HEK293 (cell line): ENCODE measurements around the gene CDH22.

Experiments
- CTCF ChIA-PET: fragments of 350-600 bp; formaldehyde crosslinking; extraction: SDS; loops from one replicate; lab custom pipeline; 2021; ENCODE audit warnings: antibody characterized with exemption; lab: Yijun Ruan, JAX
- POLR2A ChIA-PET: fragments of 300-600 bp; formaldehyde crosslinking; extraction: SDS; loops from one replicate; lab custom pipeline; 2020; ENCODE audit warnings: antibody characterized with exemption, inconsistent platforms; lab: Yijun Ruan, JAX
- H3K27ac ChIP-seq: fragments of 200-500 bp; sonication (Bioruptor generic); 2 replicates; pipeline ENCODE4 v1.5.1; 2014; ENCODE audit warnings: low read depth, low read length, control low read depth, inconsistent platforms; ENCODE audit errors: extremely low read depth
- H3K36me3 ChIP-seq, 2 experiments: fragments of 200-500 bp in 1 of 2; sonication (Bioruptor generic) in 1 of 2; 1 replicate in 1 of 2; 2 replicates in 1 of 2; pipeline ENCODE4 v1.5.1; 2014 to 2017; ENCODE audit warnings: inconsistent platforms in 2 of 2, low read length in 2 of 2; ENCODE audit not compliant: control insufficient read depth in 2 of 2, insufficient read depth in 1 of 2
- H3K4me1 ChIP-seq: fragments of 200-500 bp; sonication (Bioruptor generic); 2 replicates; pipeline ENCODE4 v1.5.1; 2014; ENCODE audit warnings: mild to moderate bottlenecking, low read length, inconsistent platforms; ENCODE audit not compliant: control insufficient read depth, insufficient read depth
- H3K4me3 ChIP-seq: 2 replicates; pipeline ENCODE4 v1.5.1; 2011; ENCODE audit warnings: low read depth, mild to moderate bottlenecking, control low read depth, low read length, moderate library complexity
- H3K9me3 ChIP-seq: fragments of 200-500 bp; sonication (Bioruptor generic); 2 replicates; pipeline ENCODE4 v1.5.1; 2014; ENCODE audit warnings: low read depth, low read length, inconsistent platforms; ENCODE audit not compliant: control insufficient read depth, insufficient read depth
- IKZF3 ChIP-seq: fragments of 450-650 bp; IDR thresholded peaks from 2 replicates; pipeline ENCODE4 v1.5.0; 2018; ENCODE audit warnings: missing biosample characterization, mild to moderate bottlenecking, missing genetic modification characterization, moderate library complexity
- MZF1 ChIP-seq: fragments of 450-650 bp; formaldehyde crosslinking; IDR thresholded peaks from 2 replicates; pipeline ENCODE4 v1.5.1; 2017; ENCODE audit warnings: missing biosample characterization, missing genetic modification characterization, borderline replicate concordance
- YY2 ChIP-seq: fragments of 450-650 bp; formaldehyde crosslinking; IDR thresholded peaks from 2 replicates; pipeline ENCODE4 v1.5.1; 2016; ENCODE audit warnings: missing biosample characterization, missing genetic modification characterization
- ZIC2 ChIP-seq: fragments of 450-650 bp; formaldehyde crosslinking; IDR thresholded peaks from 2 replicates; pipeline ENCODE4 v1.5.1; 2016; ENCODE audit warnings: missing biosample characterization, missing genetic modification characterization
- ZNF146 ChIP-seq: fragments of 450-650 bp; formaldehyde crosslinking; IDR thresholded peaks from 2 replicates; pipeline ENCODE4 v1.5.1; 2016; ENCODE audit warnings: missing biosample characterization, missing genetic modification characterization
- ZNF155 ChIP-seq: fragments of 450-650 bp; formaldehyde crosslinking; IDR thresholded peaks from 2 replicates; pipeline ENCODE4 v1.5.1; 2016; ENCODE audit warnings: missing biosample characterization, missing genetic modification characterization
- ZNF16 ChIP-seq: fragments of 450-650 bp; formaldehyde crosslinking; IDR thresholded peaks from 2 replicates; pipeline ENCODE4 v1.5.1; 2016; ENCODE audit warnings: low read depth, missing biosample characterization, missing genetic modification characterization
- ZNF248 ChIP-seq: fragments of 450-650 bp; formaldehyde crosslinking; IDR thresholded peaks from 2 replicates; pipeline ENCODE4 v1.5.1; 2017; ENCODE audit warnings: missing biosample characterization, missing genetic modification characterization
- ZNF266 ChIP-seq: fragments of 450-650 bp; formaldehyde crosslinking; IDR thresholded peaks from 2 replicates; pipeline ENCODE4 v1.5.1; 2016; ENCODE audit warnings: missing biosample characterization, missing genetic modification characterization, low read depth
- ZNF354C ChIP-seq: fragments of 450-650 bp; formaldehyde crosslinking; IDR thresholded peaks from 2 replicates; pipeline ENCODE4 v1.5.1; 2016; ENCODE audit warnings: missing biosample characterization, missing genetic modification characterization, low read depth, borderline replicate concordance
- ZNF404 ChIP-seq: fragments of 450-650 bp; formaldehyde crosslinking; IDR thresholded peaks from 2 replicates; pipeline ENCODE4 v1.5.1; 2017; ENCODE audit warnings: missing biosample characterization, missing genetic modification characterization
- ZNF473 ChIP-seq: fragments of 450-650 bp; formaldehyde crosslinking; IDR thresholded peaks from 2 replicates; pipeline ENCODE4 v1.5.1; 2017; ENCODE audit warnings: missing biosample characterization, missing genetic modification characterization
- ZNF514 ChIP-seq: fragments of 450-650 bp; formaldehyde crosslinking; IDR thresholded peaks from 2 replicates; pipeline ENCODE4 v1.5.1; 2016; ENCODE audit warnings: missing biosample characterization, missing genetic modification characterization
- ZNF555 ChIP-seq: fragments of 450-650 bp; formaldehyde crosslinking; conservative IDR thresholded peaks from 2 replicates; pipeline ENCODE4 v1.5.1; 2017; ENCODE audit warnings: missing biosample characterization, mild to moderate bottlenecking, missing genetic modification characterization, inconsistent platforms
- ZNF561 ChIP-seq: fragments of 450-650 bp; IDR thresholded peaks from 2 replicates; pipeline ENCODE4 v1.5.1; 2018; ENCODE audit warnings: missing biosample characterization, missing genetic modification characterization, borderline replicate concordance
- ZNF677 ChIP-seq: fragments of 450-650 bp; IDR thresholded peaks from 2 replicates; pipeline ENCODE4 v1.5.0; 2018; ENCODE audit warnings: missing biosample characterization, mild to moderate bottlenecking, missing genetic modification characterization, moderate library complexity
- ZNF701 ChIP-seq: fragments of 450-650 bp; formaldehyde crosslinking; IDR thresholded peaks from 2 replicates; pipeline ENCODE4 v1.5.1; 2016; ENCODE audit warnings: missing biosample characterization, missing genetic modification characterization
- ZSCAN16 ChIP-seq: fragments of 450-650 bp; formaldehyde crosslinking; IDR thresholded peaks from 2 replicates; pipeline ENCODE4 v1.5.1; 2016; ENCODE audit warnings: missing biosample characterization, missing genetic modification characterization
- TF ChIP-seq, protein P1 (sequence below): fragments of 450-650 bp; formaldehyde crosslinking; conservative IDR thresholded peaks from 2 replicates; pipeline ENCODE4 v1.5.1; 2016; ENCODE audit warnings: low read depth, missing biosample characterization, missing genetic modification characterization
- TF ChIP-seq, protein P2 (sequence below): fragments of 450-650 bp; formaldehyde crosslinking; IDR thresholded peaks from 2 replicates; pipeline ENCODE4 v1.5.1; 2016; ENCODE audit warnings: missing biosample characterization, missing genetic modification characterization
- TF ChIP-seq, protein P3 (sequence below): fragments of 450-650 bp; formaldehyde crosslinking; IDR thresholded peaks from 2 replicates; pipeline ENCODE4 v1.5.1; 2016; ENCODE audit warnings: missing biosample characterization, missing genetic modification characterization
- TF ChIP-seq, protein P4 (sequence below): fragments of 450-650 bp; formaldehyde crosslinking; IDR thresholded peaks from 2 replicates; pipeline ENCODE4 v1.5.1; 2016; ENCODE audit warnings: missing biosample characterization, missing genetic modification characterization
- TF ChIP-seq, protein P5 (sequence below): fragments of 450-650 bp; formaldehyde crosslinking; IDR thresholded peaks from 2 replicates; pipeline ENCODE4 v1.5.1; 2016; ENCODE audit warnings: missing biosample characterization, missing genetic modification characterization

The CDH22 gene

DNA sequence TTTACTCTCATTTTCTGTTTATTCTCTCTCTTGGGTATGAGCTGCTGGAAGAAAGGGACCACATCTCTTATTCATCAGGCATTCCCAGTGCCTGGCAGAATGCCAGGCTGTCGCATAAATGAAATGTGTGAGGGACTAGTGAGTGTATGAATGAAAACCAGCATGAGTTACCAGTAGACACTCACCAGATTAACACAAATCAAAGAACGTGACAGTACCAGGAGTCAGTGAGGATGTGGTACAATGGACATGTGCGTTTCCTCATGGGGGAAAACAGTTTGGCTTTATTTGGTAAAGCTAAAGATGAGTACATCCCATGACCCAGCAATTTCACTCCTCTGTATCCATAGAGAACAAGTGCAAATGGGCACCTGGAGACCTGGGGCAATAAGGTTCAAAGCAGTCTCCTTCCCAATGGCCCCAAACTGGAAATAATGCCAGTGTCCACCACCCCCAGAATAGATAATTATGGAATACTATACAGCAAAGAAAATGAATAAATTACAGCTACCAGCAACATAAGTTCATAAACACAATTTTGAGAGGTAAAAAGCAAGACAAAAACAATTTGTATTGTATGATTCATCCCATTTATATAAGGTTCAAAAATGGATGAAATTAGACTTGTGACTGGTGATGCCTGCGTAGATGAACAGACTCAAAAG is 93.3 kb downstream of the CDH22 start:
- H3K9me3 ChIP-seq: no peaks in the 10 kb centered on the region
- CTCF ChIA-PET: interaction anchor here (0.6 to 0.8 kb wide), 3 partner anchors 16 to 87 kb away, joined by 4 to 6 read pairs (median 4); no protein-coding TSS in a partner anchor
- H3K4me3 ChIP-seq: no peak overlapping the region
- no peak overlapping the region for H3K27ac ChIP-seq
- H3K36me3 ChIP-seq: no peaks in the 10 kb centered on the region
- TF ChIP-seq, protein P1, sequence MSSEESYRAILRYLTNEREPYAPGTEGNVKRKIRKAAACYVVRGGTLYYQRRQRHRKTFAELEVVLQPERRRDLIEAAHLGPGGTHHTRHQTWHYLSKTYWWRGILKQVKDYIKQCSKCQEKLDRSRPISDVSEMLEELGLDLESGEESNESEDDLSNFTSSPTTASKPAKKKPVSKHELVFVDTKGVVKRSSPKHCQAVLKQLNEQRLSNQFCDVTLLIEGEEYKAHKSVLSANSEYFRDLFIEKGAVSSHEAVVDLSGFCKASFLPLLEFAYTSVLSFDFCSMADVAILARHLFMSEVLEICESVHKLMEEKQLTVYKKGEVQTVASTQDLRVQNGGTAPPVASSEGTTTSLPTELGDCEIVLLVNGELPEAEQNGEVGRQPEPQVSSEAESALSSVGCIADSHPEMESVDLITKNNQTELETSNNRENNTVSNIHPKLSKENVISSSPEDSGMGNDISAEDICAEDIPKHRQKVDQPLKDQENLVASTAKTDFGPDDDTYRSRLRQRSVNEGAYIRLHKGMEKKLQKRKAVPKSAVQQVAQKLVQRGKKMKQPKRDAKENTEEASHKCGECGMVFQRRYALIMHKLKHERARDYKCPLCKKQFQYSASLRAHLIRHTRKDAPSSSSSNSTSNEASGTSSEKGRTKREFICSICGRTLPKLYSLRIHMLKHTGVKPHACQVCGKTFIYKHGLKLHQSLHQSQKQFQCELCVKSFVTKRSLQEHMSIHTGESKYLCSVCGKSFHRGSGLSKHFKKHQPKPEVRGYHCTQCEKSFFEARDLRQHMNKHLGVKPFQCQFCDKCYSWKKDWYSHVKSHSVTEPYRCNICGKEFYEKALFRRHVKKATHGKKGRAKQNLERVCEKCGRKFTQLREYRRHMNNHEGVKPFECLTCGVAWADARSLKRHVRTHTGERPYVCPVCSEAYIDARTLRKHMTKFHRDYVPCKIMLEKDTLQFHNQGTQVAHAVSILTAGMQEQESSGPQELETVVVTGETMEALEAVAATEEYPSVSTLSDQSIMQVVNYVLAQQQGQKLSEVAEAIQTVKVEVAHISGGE (tag by site-specific recombination): no peak
- TF ChIP-seq ZNF473 (tag by site-specific recombination): no peak
- TF ChIP-seq ZNF266 (tag by site-specific recombination): no peak
- TF ChIP-seq, protein P2, sequence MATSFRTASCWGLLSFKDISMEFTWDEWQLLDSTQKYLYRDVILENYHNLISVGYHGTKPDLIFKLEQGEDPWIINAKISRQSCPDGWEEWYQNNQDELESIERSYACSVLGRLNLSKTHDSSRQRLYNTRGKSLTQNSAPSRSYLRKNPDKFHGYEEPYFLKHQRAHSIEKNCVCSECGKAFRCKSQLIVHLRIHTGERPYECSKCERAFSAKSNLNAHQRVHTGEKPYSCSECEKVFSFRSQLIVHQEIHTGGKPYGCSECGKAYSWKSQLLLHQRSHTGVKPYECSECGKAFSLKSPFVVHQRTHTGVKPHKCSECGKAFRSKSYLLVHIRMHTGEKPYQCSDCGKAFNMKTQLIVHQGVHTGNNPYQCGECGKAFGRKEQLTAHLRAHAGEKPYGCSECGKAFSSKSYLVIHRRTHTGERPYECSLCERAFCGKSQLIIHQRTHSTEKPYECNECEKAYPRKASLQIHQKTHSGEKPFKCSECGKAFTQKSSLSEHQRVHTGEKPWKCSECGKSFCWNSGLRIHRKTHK (tag by site-specific recombination): no peak
- TF ChIP-seq YY2: no peak
- TF ChIP-seq ZNF555 (tag by site-specific recombination): no peak
- TF ChIP-seq ZNF701 (tag by site-specific recombination): no peak
- TF ChIP-seq ZNF155: no peak
- peak; percentile 31; the same call in 1 of the 2 replicates for TF ChIP-seq ZIC2 (tag by site-specific recombination)
- TF ChIP-seq ZNF404 (tag by site-specific recombination): no peak
- no peak for TF ChIP-seq ZSCAN16 (tag by site-specific recombination)
- TF ChIP-seq ZNF146: peak; percentile 97
- TF ChIP-seq ZNF248 (tag by site-specific recombination): no peak
- TF ChIP-seq ZNF514 (tag by site-specific recombination): no peak
- no peaks in the 10 kb centered on the region; the same call in 1 of the 2 replicates for H3K4me1 ChIP-seq
- POLR2A ChIA-PET: interaction anchor here (1.4 kb wide), 2 partner anchors 8 to 16 kb away, joined by 5 to 9 read pairs; no protein-coding TSS in a partner anchor

DNA sequence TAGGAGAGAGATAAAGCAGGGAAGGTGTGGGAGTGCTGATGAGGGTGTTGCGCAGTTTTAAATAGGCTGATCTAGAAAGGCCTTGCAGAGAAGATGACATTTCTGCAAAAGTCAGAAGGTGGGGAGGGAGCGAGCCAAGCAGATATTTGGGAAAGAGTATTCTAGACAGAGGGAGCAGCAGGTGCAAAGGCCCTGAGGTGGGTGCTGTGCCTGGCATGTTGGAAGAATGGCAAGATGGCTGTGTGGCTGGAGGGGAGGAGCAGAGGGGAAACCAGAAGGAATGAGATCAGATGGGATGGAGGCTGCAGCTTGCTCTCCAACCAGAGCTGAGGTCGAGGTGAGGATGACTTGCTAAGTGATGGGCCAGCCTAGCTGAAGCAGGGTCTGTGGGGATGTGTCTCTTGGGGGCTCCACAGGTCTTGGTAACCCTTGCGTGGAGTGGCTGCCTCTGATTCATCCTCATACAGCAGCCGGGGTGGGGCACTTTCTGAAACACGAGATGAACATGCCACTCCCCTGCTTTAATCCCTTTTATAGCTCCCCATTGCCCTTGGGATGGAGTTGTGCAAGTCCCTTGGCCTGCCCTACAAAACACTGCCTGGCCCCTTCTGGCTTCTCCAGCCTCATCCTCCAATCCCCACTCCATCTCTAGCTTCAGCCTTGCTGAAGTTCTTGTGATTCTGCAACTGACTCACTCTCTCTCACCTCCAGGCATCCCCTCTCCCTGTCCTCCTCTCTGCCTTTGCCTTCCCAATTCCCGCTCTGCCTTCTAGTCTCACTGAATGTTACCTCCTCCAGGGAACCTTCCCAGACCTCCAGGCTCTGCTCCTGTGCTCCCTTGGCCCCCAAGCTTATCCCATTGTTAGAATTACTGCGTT is 94.1 kb downstream of the CDH22 start:
- ChIA-PET POLR2A (interaction anchor here (0.7 kb wide), 1 partner anchor 192 kb away, joined by 3 read pairs; the partner anchor contains the start of gene ELMO2), CTCF (interaction anchor here (0.6 to 0.7 kb wide), 2 partner anchors 16 to 544 kb away, joined by 3 to 4 read pairs; no protein-coding TSS in a partner anchor)
- Histone ChIP-seq H3K9me3 (no peaks in the 10 kb centered on the region), H3K27ac (no peak overlapping the region), H3K4me3 (no peak overlapping the region), H3K36me3 (no peaks in the 10 kb centered on the region), H3K4me1 (no peaks in the 10 kb centered on the region; the same call in 1 of the 2 replicates)
- TF ChIP-seq, protein P3, sequence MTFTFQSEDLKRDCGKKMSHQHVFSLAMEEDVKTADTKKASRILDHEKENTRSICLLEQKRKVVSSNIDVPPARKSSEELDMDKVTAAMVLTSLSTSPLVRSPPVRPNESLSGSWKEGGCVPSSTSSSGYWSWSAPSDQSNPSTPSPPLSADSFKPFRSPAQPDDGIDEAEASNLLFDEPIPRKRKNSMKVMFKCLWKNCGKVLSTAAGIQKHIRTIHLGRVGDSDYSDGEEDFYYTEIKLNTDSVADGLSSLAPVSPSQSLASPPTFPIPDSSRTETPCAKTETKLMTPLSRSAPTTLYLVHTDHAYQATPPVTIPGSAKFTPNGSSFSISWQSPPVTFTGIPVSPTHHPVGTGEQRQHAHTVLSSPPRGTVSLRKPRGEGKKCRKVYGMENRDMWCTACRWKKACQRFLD (tag by site-specific recombination): no peak
- TF ChIP-seq ZNF677 (tag by site-specific recombination): no peak
- TF ChIP-seq ZNF16 (tag by site-specific recombination): peak; percentile 39; the same call in 1 of the 2 replicates
- TF ChIP-seq, protein P4, sequence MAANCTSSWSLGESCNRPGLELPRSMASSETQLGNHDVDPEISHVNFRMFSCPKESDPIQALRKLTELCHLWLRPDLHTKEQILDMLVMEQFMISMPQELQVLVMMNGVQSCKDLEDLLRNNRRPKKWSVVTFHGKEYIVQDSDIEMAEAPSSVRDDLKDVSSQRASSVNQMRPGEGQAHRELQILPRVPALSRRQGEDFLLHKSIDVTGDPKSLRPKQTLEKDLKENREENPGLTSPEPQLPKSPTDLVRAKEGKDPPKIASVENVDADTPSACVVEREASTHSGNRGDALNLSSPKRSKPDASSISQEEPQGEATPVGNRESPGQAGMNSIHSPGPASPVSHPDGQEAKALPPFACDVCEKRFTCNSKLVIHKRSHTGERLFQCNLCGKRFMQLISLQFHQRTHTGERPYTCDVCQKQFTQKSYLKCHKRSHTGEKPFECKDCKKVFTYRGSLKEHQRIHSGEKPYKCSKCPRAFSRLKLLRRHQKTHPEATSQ (tag by site-specific recombination): no peak
- no peak for TF ChIP-seq IKZF3 (tag by site-specific recombination)
- TF ChIP-seq ZNF354C: no peak
- no peak for TF ChIP-seq ZNF561 (tag by site-specific recombination)
- no peak; the same call in 1 of the 2 replicates for TF ChIP-seq MZF1 (tag by site-specific recombination)
- TF ChIP-seq, protein P5, sequence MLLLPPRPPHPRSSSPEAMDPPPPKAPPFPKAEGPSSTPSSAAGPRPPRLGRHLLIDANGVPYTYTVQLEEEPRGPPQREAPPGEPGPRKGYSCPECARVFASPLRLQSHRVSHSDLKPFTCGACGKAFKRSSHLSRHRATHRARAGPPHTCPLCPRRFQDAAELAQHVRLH (tag by site-specific recombination): no peak
